VCaP (cell line): Measurements from ENCODE around the gene FRRS1L.

Source experiments
- H3K27ac ChIP-seq: fragments of 450-650 bp; 2 replicates; pipeline ENCODE4 v1.5.1; 2017
- CTCF ChIP-seq: fragments of 450-650 bp; conservative IDR thresholded peaks from 2 replicates; pipeline ENCODE4 v1.5.1; 2017; ENCODE audit warnings: mild to moderate bottlenecking, moderate library complexity

FRRS1L gene

GRCh38 chr9:109113892-109114609 lies 53.0 kb downstream of the FRRS1L start:
- TF ChIP-seq CTCF: no peak
- peak overlapping the region; percentile 26; the same call in 1 of the 2 replicates for H3K27ac ChIP-seq

- peak overlapping the region; percentile 26; the same call in 1 of the 2 replicates for H3K27ac ChIP-seq
- TF ChIP-seq CTCF: no peak
These were observed 53.8 kb downstream of the FRRS1L start for GRCh38 chr9:109113254-109113653.

GRCh38 chr9:109110329-109111021 lies 56.6 kb downstream of the FRRS1L start:
- no peak for TF ChIP-seq CTCF
- H3K27ac ChIP-seq: peak overlapping the region; percentile 26

GRCh38 chr9:109109967-109110328 lies 57.1 kb downstream of the FRRS1L start:
- TF ChIP-seq CTCF: no peak
- H3K27ac ChIP-seq: peak overlapping the region; percentile 26; the same call in 1 of the 2 replicates

- TF ChIP-seq CTCF: no peak
- peak overlapping the region; percentile 26; the same call in 1 of the 2 replicates for H3K27ac ChIP-seq
These were observed 58.7 kb downstream of the FRRS1L start for GRCh38 chr9:109108318-109108717.

GRCh38 chr9:109107402-109108240 lies 59.4 kb downstream of the FRRS1L start:
- H3K27ac ChIP-seq: peak overlapping the region; percentile 26
- TF ChIP-seq CTCF: no peak

- H3K27ac ChIP-seq: peak overlapping the region; percentile 99
- no peak for TF ChIP-seq CTCF
These were observed 65.2 kb downstream of the FRRS1L start for GRCh38 chr9:109101810-109102209.
